ENCODE results near the gene SEMA4C.

The SEMA4C gene

GRCh38 chr2:96828436-96828835 lies 41.4 kb downstream of the SEMA4C start:
- Histone ChIP-seq H3K27ac (ENCODE audit: low read length) (no peak overlapping the region), H3K79me2 (ENCODE audit: low read length) (peaks cover 3% of the 10 kb centered on the region; the same call in 1 of the 2 replicates), H3K4me2 (ENCODE audit: low read length) (no peak overlapping the region), H2AFZ (ENCODE audit: low read depth, low read length) (no peak overlapping the region), H3K4me1 (ENCODE audit: low read length) (no peaks in the 10 kb centered on the region), H3K9me3 (ENCODE audit: insufficient read depth, low read length) (no peaks in the 10 kb centered on the region), H3K36me3 (replicated peaks; ENCODE audit: low read depth, low read length) (peaks cover 26% of the 10 kb centered on the region), H3K4me3 (ENCODE audit: low read length) (no peak overlapping the region), H3K9ac (ENCODE audit: low read length) (no peak overlapping the region), H4K20me1 (ENCODE audit: insufficient read depth, low read length) (no peaks in the 10 kb centered on the region), H3K27me3 (ENCODE audit: low read depth, low read length) (no peaks in the 10 kb centered on the region)
- TF ChIP-seq EZH2phosphoT487 (IDR thresholded peaks at IDR 0.05; ENCODE audit: low read depth) (no peak), CTCF (IDR thresholded peaks at IDR 0.05; ENCODE audit: low read depth, low read length) (no peak)

- Histone ChIP-seq H3K9me3 (ENCODE audit: insufficient read depth, low read length) (no peaks in the 10 kb centered on the region), H3K79me2 (ENCODE audit: low read length) (peaks cover 7% of the 10 kb centered on the region; the same call in 1 of the 2 replicates), H3K36me3 (replicated peaks; ENCODE audit: low read depth, low read length) (peaks cover 26% of the 10 kb centered on the region), H3K4me1 (ENCODE audit: low read length) (no peaks in the 10 kb centered on the region), H3K4me2 (ENCODE audit: low read length) (no peak overlapping the region), H2AFZ (ENCODE audit: low read depth, low read length) (no peak overlapping the region), H3K27me3 (ENCODE audit: low read depth, low read length) (no peaks in the 10 kb centered on the region), H3K9ac (ENCODE audit: low read length) (no peak overlapping the region), H3K27ac (ENCODE audit: low read length) (no peak overlapping the region), H4K20me1 (ENCODE audit: insufficient read depth, low read length) (no peaks in the 10 kb centered on the region), H3K4me3 (ENCODE audit: low read length) (no peak overlapping the region)
- TF ChIP-seq CTCF (IDR thresholded peaks at IDR 0.05; ENCODE audit: low read depth, low read length) (no peak), EZH2phosphoT487 (IDR thresholded peaks at IDR 0.05; ENCODE audit: low read depth) (no peak)
Observed at GRCh38 chr2:96826546-96827278, 43.2 kb downstream of the SEMA4C start.

- no peaks in the 10 kb centered on the region for H3K4me1 ChIP-seq (ENCODE audit: low read length)
- H3K9ac ChIP-seq (ENCODE audit: low read length) = no peak overlapping the region
- peaks cover 17% of the 10 kb centered on the region for H3K36me3 ChIP-seq (replicated peaks; ENCODE audit: low read depth, low read length)
- peaks cover 14% of the 10 kb centered on the region for H3K79me2 ChIP-seq (ENCODE audit: low read length)
- H3K27me3 ChIP-seq (ENCODE audit: low read depth, low read length) = no peaks in the 10 kb centered on the region
- H3K27ac ChIP-seq (ENCODE audit: low read length) = no peak overlapping the region
- no peak overlapping the region for H3K4me3 ChIP-seq (ENCODE audit: low read length)
- peaks cover 5% of the 10 kb centered on the region; the same call in 1 of the 2 replicates for H4K20me1 ChIP-seq (ENCODE audit: insufficient read depth, low read length)
- no peak overlapping the region for H2AFZ ChIP-seq (ENCODE audit: low read depth, low read length)
- no peaks in the 10 kb centered on the region for H3K9me3 ChIP-seq (ENCODE audit: insufficient read depth, low read length)
- H3K4me2 ChIP-seq (ENCODE audit: low read length) = no peak overlapping the region
- TF ChIP-seq CTCF (IDR thresholded peaks at IDR 0.05; ENCODE audit: low read depth, low read length) (no peak), EZH2phosphoT487 (IDR thresholded peaks at IDR 0.05; ENCODE audit: low read depth) (no peak)
Observed at GRCh38 chr2:96825057-96825456, 44.8 kb downstream of the SEMA4C start.

GRCh38 chr2:96824079-96824870 lies 45.6 kb downstream of the SEMA4C start:
- Histone ChIP-seq H3K27me3 (ENCODE audit: low read depth, low read length) (no peaks in the 10 kb centered on the region), H3K79me2 (ENCODE audit: low read length) (peaks cover 17% of the 10 kb centered on the region), H3K4me2 (ENCODE audit: low read length) (no peak overlapping the region), H4K20me1 (ENCODE audit: insufficient read depth, low read length) (peaks cover 11% of the 10 kb centered on the region; the same call in 1 of the 2 replicates), H3K27ac (ENCODE audit: low read length) (no peak overlapping the region), H3K4me3 (ENCODE audit: low read length) (no peak overlapping the region), H3K9ac (ENCODE audit: low read length) (no peak overlapping the region), H3K4me1 (ENCODE audit: low read length) (no peaks in the 10 kb centered on the region), H3K9me3 (ENCODE audit: insufficient read depth, low read length) (no peaks in the 10 kb centered on the region), H3K36me3 (replicated peaks; ENCODE audit: low read depth, low read length) (peaks cover 11% of the 10 kb centered on the region), H2AFZ (ENCODE audit: low read depth, low read length) (no peak overlapping the region)
- no peak for TF ChIP-seq EZH2phosphoT487 (IDR thresholded peaks at IDR 0.05; ENCODE audit: low read depth)
- no peak for TF ChIP-seq CTCF (IDR thresholded peaks at IDR 0.05; ENCODE audit: low read depth, low read length)

Measured in OCI-LY3 (cell line).